Panc1 (cell line): ENCODE data around the gene GOLGA6D. TPM values are rescaled to one million over a fixed set of nuclear protein-coding genes. Genes with fewer than 3 reads are reported as not detected.
A peak's percentile ranks its signal among the peaks of the same experiment; 100 is the strongest.
"Not testable (repeated sequence)": the region's sequence is repeated elsewhere in the genome, so short reads cannot be mapped to it uniquely, and the experiment has no call there.

Experiments
- ATAC-seq: fragments of 200-7000 bp; cut with Tn5 transposase; 2 replicates; pipeline ENCODE4 v1.9.1; 2020; ENCODE audit warnings: mild to moderate bottlenecking, moderate library complexity
- BruUV-seq: library from RNA; stranded (reverse); fragments of 400-500 nt; replicated peaks from 2 replicates; lab custom pipeline; 2021; lab: Mats Ljungman, UMichigan
- CTCF ChIA-PET: fragments of 300-600 bp; sonication (Branson Sonifier 250); formaldehyde crosslinking; loops from one replicate; lab custom pipeline; 2022; ENCODE audit warnings: antibody characterized with exemption; lab: Charles Lee
- POLR2A ChIA-PET: fragments of 300-600 bp; sonication (Branson Sonifier 250); formaldehyde crosslinking; loops from one replicate; lab custom pipeline; 2022; ENCODE audit warnings: antibody characterized with exemption; lab: Charles Lee
- DNase-seq: peaks from one replicate; pipeline ENCODE4 v3.0.0-alpha.2; 2010; ENCODE audit warnings: low read depth, low spot score
- H3K27ac ChIP-seq: 2 replicates; pipeline ENCODE4 v1.5.1; 2011; ENCODE audit warnings: mild to moderate bottlenecking, low read length, inconsistent platforms
- H3K27me3 ChIP-seq: fragments of 200-500 bp; sonication (Bioruptor generic); 2 replicates; pipeline ENCODE4 v1.6.0; 2014; ENCODE audit warnings: low read length, inconsistent platforms; ENCODE audit not compliant: control insufficient read depth, insufficient read depth
- H3K36me3 ChIP-seq: fragments of 200-500 bp; sonication (Bioruptor generic); 2 replicates; pipeline ENCODE4 v1.5.1; 2014; ENCODE audit warnings: inconsistent platforms, mild to moderate bottlenecking, low read length, moderate library complexity; ENCODE audit not compliant: control insufficient read depth, insufficient read depth
- H3K4me1 ChIP-seq: 2 replicates; pipeline ENCODE4 v1.5.1; 2011; ENCODE audit warnings: inconsistent platforms, mild to moderate bottlenecking, low read length, moderate library complexity; ENCODE audit not compliant: control insufficient read depth, insufficient read depth
- H3K4me3 ChIP-seq, 2 experiments: 2 replicates each; pipeline ENCODE4 v1.5.1; 2011 to 2012; ENCODE audit warnings: low read depth in 2 of 2, low read length in 2 of 2, mild to moderate bottlenecking in 2 of 2, inconsistent platforms in 1 of 2, moderate library complexity in 1 of 2
- H3K9me3 ChIP-seq: fragments of 200-500 bp; sonication (Bioruptor generic); 2 replicates; pipeline ENCODE4 v1.5.1; 2014; ENCODE audit warnings: low read depth, mild to moderate bottlenecking, inconsistent platforms, low read length, moderate library complexity; ENCODE audit not compliant: control insufficient read depth, insufficient read depth
- POLR2AphosphoS5 ChIP-seq: IDR thresholded peaks from 2 replicates; pipeline ENCODE4 v1.6.1; 2012; ENCODE audit warnings: mild to moderate bottlenecking, low read depth, low read length, moderate library complexity
- SIN3A ChIP-seq: IDR thresholded peaks from 2 replicates; pipeline ENCODE4 v1.6.1; 2012; ENCODE audit warnings: low read depth, mild to moderate bottlenecking, low read length, moderate library complexity, borderline replicate concordance; ENCODE audit not compliant: insufficient read depth
- TCF7L2 ChIP-seq: IDR thresholded peaks from 2 replicates; pipeline ENCODE4 v1.6.1; 2011; ENCODE audit warnings: mild to moderate bottlenecking, low read depth, low read length, inconsistent platforms
- in situ Hi-C: cut with HindIII; loops from 2 replicates; pipeline ENCODE4 v1.10.0; 2016; ENCODE audit warnings: low sequenced_read_pairs, low pct_unique_long_range_greater_than_20kb
- intact Hi-C: fragments of 100-400 bp; cut with micrococcal nuclease; formaldehyde crosslinking; loops from one replicate; pipeline ENCODE4 v1.10.0; 2022; ENCODE audit not compliant: unreplicated experiment
- total RNA-seq: library from RNA; stranded (reverse); gene quantifications from one replicate; pipeline ENCODE4 v1.2.1, GENCODE V29; 2021; ENCODE audit not compliant: unreplicated experiment
- TF ChIP-seq, protein P1 (sequence below), 2 experiments: IDR thresholded peaks; 2 replicates each; pipeline ENCODE4 v1.6.1; 2011 to 2012; ENCODE audit warnings: low read depth in 2 of 2, control low read depth in 1 of 2, low read length in 1 of 2, mild to moderate bottlenecking in 1 of 2, moderate library complexity in 1 of 2; ENCODE audit not compliant: insufficient read depth in 1 of 2
- TF ChIP-seq, protein P2 (sequence below): fragments of 450-650 bp; IDR thresholded peaks from 2 replicates; pipeline ENCODE4 v1.5.1; 2017; ENCODE audit warnings: mild to moderate bottlenecking

Gene GOLGA6D
- total RNA-seq, 1 experiment from 2014 or later = not detected

- DNase-seq (no peak), ATAC-seq (no peak)
- H3K4me1 ChIP-seq = no peaks in the 10 kb centered on the region
- H3K27me3 ChIP-seq = no peaks in the 10 kb centered on the region
- BruUV-seq = no TSS peak
- H3K36me3 ChIP-seq = no peaks in the 10 kb centered on the region
- H3K9me3 ChIP-seq = no peaks in the 10 kb centered on the region
- in situ Hi-C loops (no loop called here), intact Hi-C loops (no loop called here)
- TF ChIP-seq, protein P1, sequence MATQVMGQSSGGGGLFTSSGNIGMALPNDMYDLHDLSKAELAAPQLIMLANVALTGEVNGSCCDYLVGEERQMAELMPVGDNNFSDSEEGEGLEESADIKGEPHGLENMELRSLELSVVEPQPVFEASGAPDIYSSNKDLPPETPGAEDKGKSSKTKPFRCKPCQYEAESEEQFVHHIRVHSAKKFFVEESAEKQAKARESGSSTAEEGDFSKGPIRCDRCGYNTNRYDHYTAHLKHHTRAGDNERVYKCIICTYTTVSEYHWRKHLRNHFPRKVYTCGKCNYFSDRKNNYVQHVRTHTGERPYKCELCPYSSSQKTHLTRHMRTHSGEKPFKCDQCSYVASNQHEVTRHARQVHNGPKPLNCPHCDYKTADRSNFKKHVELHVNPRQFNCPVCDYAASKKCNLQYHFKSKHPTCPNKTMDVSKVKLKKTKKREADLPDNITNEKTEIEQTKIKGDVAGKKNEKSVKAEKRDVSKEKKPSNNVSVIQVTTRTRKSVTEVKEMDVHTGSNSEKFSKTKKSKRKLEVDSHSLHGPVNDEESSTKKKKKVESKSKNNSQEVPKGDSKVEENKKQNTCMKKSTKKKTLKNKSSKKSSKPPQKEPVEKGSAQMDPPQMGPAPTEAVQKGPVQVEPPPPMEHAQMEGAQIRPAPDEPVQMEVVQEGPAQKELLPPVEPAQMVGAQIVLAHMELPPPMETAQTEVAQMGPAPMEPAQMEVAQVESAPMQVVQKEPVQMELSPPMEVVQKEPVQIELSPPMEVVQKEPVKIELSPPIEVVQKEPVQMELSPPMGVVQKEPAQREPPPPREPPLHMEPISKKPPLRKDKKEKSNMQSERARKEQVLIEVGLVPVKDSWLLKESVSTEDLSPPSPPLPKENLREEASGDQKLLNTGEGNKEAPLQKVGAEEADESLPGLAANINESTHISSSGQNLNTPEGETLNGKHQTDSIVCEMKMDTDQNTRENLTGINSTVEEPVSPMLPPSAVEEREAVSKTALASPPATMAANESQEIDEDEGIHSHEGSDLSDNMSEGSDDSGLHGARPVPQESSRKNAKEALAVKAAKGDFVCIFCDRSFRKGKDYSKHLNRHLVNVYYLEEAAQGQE (IDR thresholded peaks at IDR 0.05; ENCODE audit: insufficient read depth in 1 of 2, low read depth in 2 of 2, low read length in 1 of 2) = no peak
- no peak for TF ChIP-seq POLR2AphosphoS5
- TF ChIP-seq TCF7L2 = no peak
- TF ChIP-seq SIN3A = no peak
- TF ChIP-seq, protein P2, sequence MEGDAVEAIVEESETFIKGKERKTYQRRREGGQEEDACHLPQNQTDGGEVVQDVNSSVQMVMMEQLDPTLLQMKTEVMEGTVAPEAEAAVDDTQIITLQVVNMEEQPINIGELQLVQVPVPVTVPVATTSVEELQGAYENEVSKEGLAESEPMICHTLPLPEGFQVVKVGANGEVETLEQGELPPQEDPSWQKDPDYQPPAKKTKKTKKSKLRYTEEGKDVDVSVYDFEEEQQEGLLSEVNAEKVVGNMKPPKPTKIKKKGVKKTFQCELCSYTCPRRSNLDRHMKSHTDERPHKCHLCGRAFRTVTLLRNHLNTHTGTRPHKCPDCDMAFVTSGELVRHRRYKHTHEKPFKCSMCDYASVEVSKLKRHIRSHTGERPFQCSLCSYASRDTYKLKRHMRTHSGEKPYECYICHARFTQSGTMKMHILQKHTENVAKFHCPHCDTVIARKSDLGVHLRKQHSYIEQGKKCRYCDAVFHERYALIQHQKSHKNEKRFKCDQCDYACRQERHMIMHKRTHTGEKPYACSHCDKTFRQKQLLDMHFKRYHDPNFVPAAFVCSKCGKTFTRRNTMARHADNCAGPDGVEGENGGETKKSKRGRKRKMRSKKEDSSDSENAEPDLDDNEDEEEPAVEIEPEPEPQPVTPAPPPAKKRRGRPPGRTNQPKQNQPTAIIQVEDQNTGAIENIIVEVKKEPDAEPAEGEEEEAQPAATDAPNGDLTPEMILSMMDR = no peak
- ChIA-PET CTCF (no interaction called here), POLR2A (no interaction called here)
- H3K4me3 ChIP-seq = no peak overlapping the region
- no peak overlapping the region for H3K27ac ChIP-seq
Measured at GRCh38 chr15:75328493-75329314, 46.1 kb downstream of the GOLGA6D start.

GRCh38 chr15:75329571-75329970 lies 46.9 kb downstream of the GOLGA6D start:
- ATAC-seq (peak; percentile 63; the same call in 1 of the 2 replicates), DNase-seq (no peak)
- in situ Hi-C loops = no loop called here
- no peaks in the 10 kb centered on the region for H3K9me3 ChIP-seq
- intact Hi-C loops = no loop called here
- H3K4me3 ChIP-seq = no peak overlapping the region
- H3K36me3 ChIP-seq = no peaks in the 10 kb centered on the region
- POLR2A ChIA-PET = interaction anchor here (0.6 kb wide), 1 partner anchor 295 kb away, joined by 3 read pairs; no protein-coding TSS in a partner anchor
- no peaks in the 10 kb centered on the region for H3K4me1 ChIP-seq
- CTCF ChIA-PET = no interaction called here
- no TSS peak for BruUV-seq
- TF ChIP-seq TCF7L2 (no peak), SIN3A (no peak), POLR2AphosphoS5 (no peak)
- TF ChIP-seq, protein P2 = no peak
- TF ChIP-seq, protein P1 (IDR thresholded peaks at IDR 0.05; ENCODE audit: insufficient read depth in 1 of 2, low read depth in 2 of 2, low read length in 1 of 2) = no peak
- H3K27me3 ChIP-seq = no peaks in the 10 kb centered on the region
- H3K27ac ChIP-seq = no peak overlapping the region

- intact Hi-C loops, DNase-seq, ATAC-seq, H3K9me3 ChIP-seq, POLR2A ChIA-PET, H3K4me3 ChIP-seq, CTCF ChIA-PET, in situ Hi-C loops, H3K27me3 ChIP-seq, H3K36me3 ChIP-seq, H3K27ac ChIP-seq, BruUV-seq: not testable (repeated sequence)
- H3K4me1 ChIP-seq = peaks cover 12% of the 10 kb centered on the region
Measured at GRCh38 chr15:75332093-75332492, 49.5 kb downstream of the GOLGA6D start.
